Endothelial cell of umbilical vein (primary cell): ENCODE data around the gene ARHGEF11. TPM values are rescaled to one million over a fixed set of nuclear protein-coding genes. Genes with fewer than 3 reads are reported as not detected.

Experiments used
- BruUV-seq: library from RNA; stranded (reverse); fragments of 400-500 nt; replicated peaks from 2 replicates; lab custom pipeline; 2021; lab: Mats Ljungman, UMichigan
- CTCF ChIA-PET: fragments of 300-600, 350-600 bp; sonication (Branson Sonifier 250); formaldehyde crosslinking; loops from one replicate; lab custom pipeline; 2021; ENCODE audit warnings: antibody characterized with exemption, inconsistent platforms; lab: Charles Lee
- POLR2A ChIA-PET: fragments of 300-600, 350-600 bp; sonication (Branson Sonifier 250); formaldehyde crosslinking; loops from one replicate; lab custom pipeline; 2021; ENCODE audit warnings: antibody characterized with exemption, inconsistent platforms; lab: Charles Lee
- DNase-seq: peaks from one replicate; pipeline ENCODE4 v3.0.0-alpha.2; 2011; ENCODE audit warnings: low read depth, low spot score
- FAIRE-seq: peaks from 2 replicates; lab custom pipeline; 2011; peaks lifted over from hg19 to GRCh38; lab: Jason Lieb, UNC
- H2AFZ ChIP-seq: 2 replicates; pipeline ENCODE4 v1.6.0; 2012; ENCODE audit warnings: low read depth, low read length, control low read depth, inconsistent platforms
- H3K27ac ChIP-seq: 2 replicates; pipeline ENCODE4 v1.5.1; 2011; ENCODE audit warnings: low read depth, mild to moderate bottlenecking, control low read depth, low read length, moderate library complexity; ENCODE audit not compliant: insufficient read depth
- H3K27me3 ChIP-seq, 2 experiments: 2 replicates each; pipeline versions ENCODE4 v1.6.0 to v1.6.1; 2011; ENCODE audit warnings: low read length in 2 of 2, mixed read lengths in 1 of 2; ENCODE audit not compliant: control insufficient read depth in 2 of 2, insufficient read depth in 2 of 2
- H3K36me3 ChIP-seq, 2 experiments: 2 replicates in 1 of 2; 3 replicates in 1 of 2; pipeline ENCODE4 v1.5.1; 2011; ENCODE audit warnings: low read length in 2 of 2, mild to moderate bottlenecking in 1 of 2, moderate library complexity in 1 of 2; ENCODE audit not compliant: control insufficient read depth in 2 of 2, insufficient read depth in 2 of 2; ENCODE audit errors: extremely low read depth in 1 of 2
- H3K4me1 ChIP-seq: 3 replicates; pipeline ENCODE4 v1.5.1; 2011; ENCODE audit warnings: mild to moderate bottlenecking, low read length; ENCODE audit not compliant: control insufficient read depth, insufficient read depth; ENCODE audit errors: extremely low read depth
- H3K4me2 ChIP-seq: 2 replicates; pipeline ENCODE4 v1.6.1; 2011; ENCODE audit warnings: low read length, control low read depth, mixed read lengths; ENCODE audit not compliant: insufficient read depth
- H3K4me3 ChIP-seq, 3 experiments: fragments of 200-600 bp in 1 of 3; sonication (generic), shearing (Covaris generic) in 1 of 3; replicated peaks in 1 of 3; 2 replicates each; pipeline ENCODE4 v1.5.1; 2011 to 2016; ENCODE audit warnings: control low read depth in 3 of 3, low read length in 3 of 3, mild to moderate bottlenecking in 2 of 3, inconsistent platforms in 1 of 3, low read depth in 1 of 3, moderate library complexity in 1 of 3; ENCODE audit not compliant: insufficient read depth in 1 of 3
- H3K79me2 ChIP-seq: 2 replicates; pipeline ENCODE4 v1.6.0; 2012; ENCODE audit warnings: low read length, inconsistent platforms; ENCODE audit not compliant: control insufficient read depth, insufficient read depth
- H3K9ac ChIP-seq: replicated peaks from 2 replicates; pipeline ENCODE3; 2011; ENCODE audit warnings: low read length, control low read depth; ENCODE audit not compliant: insufficient read depth; ENCODE audit errors: extremely low read depth
- H3K9me1 ChIP-seq: replicated peaks from 3 replicates; pipeline ENCODE4 v1.6.0; 2011; ENCODE audit warnings: mild to moderate bottlenecking, low read length; ENCODE audit not compliant: control insufficient read depth, insufficient read depth; ENCODE audit errors: extremely low read depth
- H3K9me3 ChIP-seq: replicated peaks from 2 replicates; pipeline ENCODE4 v1.5.1; 2012; ENCODE audit warnings: low read length, inconsistent platforms; ENCODE audit not compliant: control insufficient read depth, insufficient read depth
- H4K20me1 ChIP-seq: replicated peaks from 2 replicates; pipeline ENCODE3; 2011; ENCODE audit warnings: mild to moderate bottlenecking, low read length; ENCODE audit not compliant: control insufficient read depth, insufficient read depth; ENCODE audit errors: extremely low read depth
- CTCF ChIP-seq, 2 donors: IDR thresholded peaks; 1 replicate in 1 of 2; 2 replicates in 1 of 2; pipeline ENCODE4 v1.5.1; 2011; ENCODE audit warnings: low read length in 2 of 2, mild to moderate bottlenecking in 2 of 2, moderate library complexity in 2 of 2, control low read depth in 1 of 2, inconsistent platforms in 1 of 2, low read depth in 1 of 2; ENCODE audit not compliant: insufficient read depth in 1 of 2; ENCODE audit errors: extremely low read depth in 1 of 2
- EZH2 ChIP-seq: IDR thresholded peaks from 2 replicates; pipeline ENCODE4 v1.6.1; 2012; ENCODE audit warnings: borderline replicate concordance, low read depth, mild to moderate bottlenecking, moderate library complexity, low read length, inconsistent platforms; ENCODE audit not compliant: severe bottlenecking
- FOS ChIP-seq: IDR thresholded peaks from 2 replicates; pipeline ENCODE4 v1.6.1; 2011; ENCODE audit warnings: mild to moderate bottlenecking, low read length, moderate library complexity, borderline replicate concordance; ENCODE audit not compliant: insufficient read depth
- GATA2 ChIP-seq: IDR thresholded peaks from 2 replicates; pipeline ENCODE4 v1.7.0; 2011; ENCODE audit warnings: low read depth, mild to moderate bottlenecking, moderate library complexity, mixed read lengths, low read length; ENCODE audit not compliant: insufficient read length, insufficient read depth
- JUN ChIP-seq: IDR thresholded peaks from 2 replicates; pipeline ENCODE4 v1.6.1; 2011; ENCODE audit warnings: borderline replicate concordance, low read depth; ENCODE audit not compliant: insufficient read length, insufficient read depth
- MAX ChIP-seq: IDR thresholded peaks from 2 replicates; pipeline ENCODE4 v1.6.1; 2011; ENCODE audit not compliant: insufficient read depth, insufficient read length
- MYC ChIP-seq: IDR thresholded peaks from one replicate; pipeline ENCODE4 v1.6.1; 2011; ENCODE audit warnings: mild to moderate bottlenecking, low read depth, low read length
- POLR2A ChIP-seq: IDR thresholded peaks from 2 replicates; pipeline ENCODE4 v1.6.1; 2012; ENCODE audit warnings: low read depth, mild to moderate bottlenecking, control low read depth, low read length
- POLR2AphosphoS5 ChIP-seq: IDR thresholded peaks from 2 replicates; pipeline ENCODE4 v1.6.1; 2012; ENCODE audit warnings: low read depth, mild to moderate bottlenecking, control low read depth, low read length, moderate library complexity; ENCODE audit not compliant: insufficient read depth
- dilution Hi-C: fragments of 300-500 bp; cut with MboI; formaldehyde crosslinking; loops from one replicate; pipeline ENCODE4 v1.15.0; 2019; ENCODE audit warnings: low sequenced_read_pairs; ENCODE audit not compliant: extremely low pct_ligation_motif_present
- intact Hi-C: fragments of 100-400 bp; cut with micrococcal nuclease; formaldehyde crosslinking; loops from one replicate; pipeline ENCODE4 v1.10.0; 2022
- polyA plus RNA-seq, 4 experiments: library from polyadenylated mRNA; depleted of rRNA in 3 of 4; stranded (reverse) in 3 of 4; unstranded in 1 of 4; fragments of >200 nt; gene quantifications; 2 replicates each; pipeline versions ENCODE4 v1.2.1 to v1.2.3, GENCODE V29; 2011 to 2012; ENCODE audit warnings: missing spikeins in 1 of 4
- total RNA-seq: library from RNA; stranded (reverse); gene quantifications from 2 replicates; pipeline ENCODE4 v1.2.3, GENCODE V29; 2021

The ARHGEF11 gene
- total and polyA plus RNA-seq, 2 donors (not counting 3 experiments of a cell fraction or from before 2014, with no cell fraction given), result 18.2 to 28.0 TPM

- POLR2A ChIA-PET, result no interaction called here
- no peak for TF ChIP-seq POLR2A
- no peak for TF ChIP-seq FOS
- no peak for TF ChIP-seq EZH2
- no peak for TF ChIP-seq MYC
- TF ChIP-seq JUN, result no peak
- TF ChIP-seq GATA2, result no peak
- TF ChIP-seq CTCF (IDR thresholded peaks at IDR 0.05; ENCODE audit: extremely low read depth in 1 of 2, insufficient read depth in 1 of 2, low read depth in 1 of 2, low read length in 2 of 2), result no peak
- TF ChIP-seq POLR2AphosphoS5, result no peak
- TF ChIP-seq MAX, result no peak
Measured at GRCh38 chr1:157050836-157051235, 5.3 kb upstream of the ARHGEF11 start.

More at GRCh38 chr1:157050836-157051235, 5.3 kb upstream of the ARHGEF11 start:
- Histone ChIP-seq H3K36me3 (no peaks in the 10 kb centered on the region), H3K79me2 (no peaks in the 10 kb centered on the region), H3K4me3 (no peak overlapping the region), H4K20me1 (no peaks in the 10 kb centered on the region), H3K9ac (no peak overlapping the region), H3K4me1 (no peaks in the 10 kb centered on the region), H3K9me3 (no peaks in the 10 kb centered on the region), H3K27ac (no peak overlapping the region), H2AFZ (no peak overlapping the region), H3K9me1 (no peaks in the 10 kb centered on the region), H3K4me2 (no peak overlapping the region), H3K27me3 (peaks cover 19 to 25% of the 10 kb centered on the region in 2 experiments)
- CTCF ChIA-PET, result interaction anchor here (2.0 to 3.3 kb wide), 2 partner anchors 24 to 39 kb away, joined by 9 to 16 read pairs; no protein-coding TSS in a partner anchor
- dilution Hi-C loops (no loop called here), intact Hi-C loops (no loop called here)
- DNase-seq (no peak), FAIRE-seq (no peak)
- BruUV-seq, result no TSS peak
